COLO829 (cell line): ENCODE results near the gene ATP8A2.
"Not testable (repeated sequence)": the region's sequence is repeated elsewhere in the genome, so short reads cannot be mapped to it uniquely, and the experiment has no call there.

Source experiments
- DNase-seq: peaks from one replicate; pipeline ENCODE4 v3.0.0; 2012; ENCODE audit warnings: low spot score

The ATP8A2 gene

DNA sequence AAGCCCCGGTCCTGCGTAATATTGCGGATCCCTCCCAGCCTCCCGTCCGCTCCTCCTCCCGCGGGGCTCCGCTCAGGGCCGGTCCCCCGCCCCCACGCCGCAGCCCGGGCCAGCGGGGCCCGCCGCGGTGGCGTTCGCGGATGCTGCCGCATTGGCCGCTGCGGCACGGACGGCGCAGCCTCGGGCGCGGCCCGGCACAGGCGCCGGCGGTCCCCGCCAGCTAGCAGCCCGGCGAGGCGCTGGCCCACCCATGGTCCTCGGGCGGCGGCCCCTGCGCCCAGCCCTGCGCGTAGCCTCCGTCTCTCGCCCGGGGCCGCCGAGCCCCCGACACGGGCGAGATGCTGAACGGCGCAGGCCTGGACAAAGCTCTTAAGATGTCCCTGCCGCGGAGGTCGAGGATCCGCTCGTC lies at the start of gene ATP8A2:
Gene ATP8A2, plus strand, starts transcription at position 100 of the 409 bp plus-strand sequence. Its CDS starts 239 bp downstream, at position 339.
- DNase-seq = no peak

DNA sequence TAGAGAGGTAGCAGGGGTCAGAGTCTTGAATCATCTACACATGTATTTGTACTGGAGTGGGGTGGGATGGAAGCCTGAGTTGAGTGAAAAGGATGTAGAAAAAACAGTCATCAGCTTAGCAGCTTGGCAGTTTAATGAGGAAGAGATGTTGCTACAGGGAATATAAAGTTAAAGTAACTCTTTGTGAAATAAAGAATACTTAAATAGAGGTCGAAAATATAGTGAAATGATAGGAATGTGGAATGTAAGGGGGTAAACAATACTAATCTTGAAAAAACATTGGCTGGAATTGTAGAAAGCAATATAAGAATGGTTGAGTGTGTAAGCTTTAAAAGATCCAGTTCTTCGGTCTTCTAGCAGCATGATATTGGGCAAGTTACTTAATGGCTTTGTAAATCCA lies 47.7 kb upstream of the ATP8A2 start:
- no peak for DNase-seq

DNA sequence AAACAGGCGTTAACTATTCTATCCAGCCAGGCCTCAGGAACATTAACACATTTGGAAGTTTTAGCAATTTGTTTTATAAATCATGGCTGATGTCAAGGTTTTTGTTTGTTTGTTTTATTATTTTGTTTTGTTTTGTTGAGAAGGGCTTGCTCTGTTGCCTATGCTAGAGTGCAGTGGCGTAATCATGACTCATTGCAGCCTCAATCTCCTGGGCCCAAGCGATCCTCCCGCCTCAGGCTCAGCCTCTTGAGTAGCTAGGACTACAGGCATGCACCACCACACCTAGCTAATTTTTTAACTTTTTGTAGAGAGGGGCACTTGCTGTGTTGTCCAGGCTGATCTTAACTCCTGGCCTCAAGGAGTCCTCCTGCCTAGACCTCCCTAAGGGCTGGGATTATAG lies 42.1 kb upstream of the ATP8A2 start:
- no peak for DNase-seq

DNA sequence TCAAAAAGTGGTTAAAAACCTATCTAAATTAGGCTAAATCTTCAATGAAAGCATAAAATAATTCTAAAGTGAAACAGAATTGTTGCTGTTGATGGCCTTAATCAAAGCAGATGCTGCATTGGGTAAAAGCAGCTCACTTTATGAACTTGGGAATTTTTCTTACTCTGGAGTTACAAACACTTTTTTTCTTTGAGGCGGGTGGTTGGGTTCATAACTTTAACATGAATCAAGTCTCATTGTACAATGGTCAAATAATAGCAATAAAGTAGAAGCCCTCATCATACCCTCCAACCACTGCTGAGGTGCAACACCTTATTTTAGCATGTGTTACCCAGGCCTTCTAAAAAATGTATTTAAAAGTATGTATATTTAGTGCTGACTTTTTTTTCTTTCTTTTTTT lies 41.2 kb upstream of the ATP8A2 start:
- no peak for DNase-seq

DNA sequence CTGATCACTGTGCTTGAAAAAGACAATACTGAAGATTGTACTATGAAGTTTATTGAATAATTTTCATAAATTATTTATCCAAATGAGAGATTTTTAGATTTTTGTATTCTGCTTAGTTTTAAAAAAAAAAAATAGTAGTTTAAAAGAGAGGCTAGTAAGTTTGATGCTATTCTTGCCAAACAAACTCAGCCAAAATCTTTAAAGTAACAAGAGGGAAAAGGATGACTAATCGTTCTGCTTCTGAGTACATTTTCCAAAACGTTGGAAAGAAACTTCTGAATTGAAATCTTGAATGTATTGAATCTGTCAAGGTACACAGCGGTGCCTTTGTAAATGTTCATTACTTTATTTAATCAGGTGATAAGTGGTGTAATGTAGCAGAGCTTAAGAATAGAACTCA lies 35.9 kb upstream of the ATP8A2 start:
- no peak for DNase-seq

DNA sequence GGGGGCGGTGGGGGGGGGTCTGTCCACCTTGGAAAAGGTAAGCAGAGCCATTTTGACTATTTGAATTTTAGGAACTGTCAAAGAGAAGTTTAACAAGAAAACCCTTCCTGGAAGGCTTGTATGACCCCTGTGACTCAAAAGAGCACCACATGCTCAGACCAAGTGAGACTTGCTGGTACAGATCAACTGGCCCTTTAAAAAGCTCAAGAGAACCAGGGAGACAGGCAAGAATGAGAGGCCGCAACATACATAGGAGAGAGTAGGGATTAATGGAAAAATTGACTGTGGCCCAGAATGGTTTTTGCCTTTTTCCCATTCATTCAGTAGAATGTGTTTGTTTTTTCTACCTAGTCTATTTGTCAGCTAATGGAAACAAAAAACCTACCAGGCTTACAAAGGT lies 26.2 kb upstream of the ATP8A2 start:
- no peak for DNase-seq

DNA sequence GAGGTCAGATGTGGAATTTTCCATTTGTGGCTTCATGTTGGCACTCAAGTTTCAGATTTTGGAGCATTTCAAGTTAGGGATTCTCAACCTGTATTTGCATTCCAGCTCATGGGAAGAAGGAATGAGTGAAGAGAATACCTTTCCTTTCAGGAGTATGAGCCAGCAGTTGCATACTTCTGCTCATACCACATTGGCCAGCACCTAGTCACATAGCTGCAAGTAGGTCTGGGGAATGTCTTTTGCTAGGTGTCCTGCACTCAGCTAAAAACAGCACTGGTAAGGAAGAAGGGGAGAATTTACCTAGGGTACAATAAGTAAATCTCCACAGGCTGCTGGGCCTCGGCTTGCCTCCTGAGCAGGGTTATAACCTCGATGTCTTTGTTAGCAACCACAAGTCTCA lies 24.6 kb upstream of the ATP8A2 start:
- no peak for DNase-seq

DNA sequence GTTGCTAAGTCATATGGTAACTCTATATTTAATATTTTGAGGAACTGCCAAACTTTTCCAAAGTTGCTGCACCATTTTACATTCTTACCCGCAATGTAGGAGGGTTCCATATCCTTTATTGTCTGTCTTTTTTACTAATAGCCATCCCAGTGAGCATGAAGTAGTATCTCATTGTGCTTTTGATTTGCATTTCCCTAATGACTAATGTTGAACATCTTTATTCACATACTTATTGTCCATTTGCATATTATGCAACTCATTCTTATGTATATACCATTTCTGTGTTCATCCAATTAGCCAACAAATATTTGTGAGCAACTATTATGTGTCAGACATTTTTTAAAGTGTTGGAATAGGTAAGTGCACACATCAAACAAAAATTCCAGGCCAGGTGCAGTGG lies 20.4 kb upstream of the ATP8A2 start:
- DNase-seq = no peak

DNA sequence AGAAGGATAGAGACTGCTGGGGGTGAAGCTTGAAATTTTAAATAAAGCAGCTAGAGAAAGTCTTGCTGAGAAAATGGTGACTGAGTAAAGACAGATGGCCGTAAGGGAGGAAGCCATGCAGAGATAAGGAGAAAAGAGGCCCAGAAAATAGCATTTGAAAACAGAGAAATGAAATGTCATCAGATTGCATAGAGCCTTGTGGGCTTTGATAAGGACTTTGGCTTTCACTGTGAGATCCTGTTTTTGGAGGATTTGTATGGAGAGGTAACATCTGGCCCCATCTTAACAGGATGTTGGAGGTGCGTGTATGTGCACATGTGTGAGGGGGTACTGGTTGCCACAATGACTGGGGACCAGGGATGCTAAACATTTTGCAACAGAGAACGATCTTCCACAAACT lies 19.5 kb upstream of the ATP8A2 start:
- no peak for DNase-seq

DNA sequence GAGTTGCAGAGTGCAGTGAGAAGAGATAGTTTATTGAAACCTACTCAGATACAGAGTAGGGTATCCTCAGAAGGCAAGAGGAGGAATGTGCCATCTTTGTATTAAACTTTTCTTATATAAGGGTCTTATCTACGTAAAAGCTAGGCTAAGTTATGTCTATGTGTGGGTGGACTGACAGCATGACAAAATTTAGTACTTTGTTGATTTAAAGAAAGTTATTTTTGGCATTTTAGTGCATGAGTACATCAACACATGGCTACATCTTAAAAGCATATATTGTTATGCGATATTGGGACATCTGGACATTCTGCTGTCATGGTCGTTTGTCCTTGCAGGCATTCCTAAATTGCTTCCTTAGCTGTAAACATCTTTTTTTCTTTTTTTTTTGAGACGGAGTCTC lies 19.0 kb upstream of the ATP8A2 start:
- DNase-seq = no peak

DNA sequence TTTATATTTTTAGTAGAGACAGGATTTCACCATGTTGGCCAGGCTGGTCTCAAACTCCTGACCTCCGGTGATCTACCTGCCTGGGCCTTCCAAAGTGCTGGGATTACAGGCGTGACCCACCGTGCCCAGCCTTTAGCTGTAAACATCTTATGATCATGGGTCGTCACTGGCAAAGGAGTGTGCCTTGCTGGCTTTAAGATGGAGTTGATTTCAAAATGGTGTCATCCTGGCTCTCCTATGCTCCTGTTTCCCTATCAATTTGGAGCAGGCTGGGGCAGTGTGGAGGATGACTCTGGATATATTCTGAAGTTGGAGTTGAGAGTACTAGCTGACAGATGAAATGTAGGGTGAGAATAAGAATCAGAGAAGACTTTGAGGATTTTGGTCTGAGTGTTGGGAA lies 18.4 kb upstream of the ATP8A2 start:
- DNase-seq = no peak

DNA sequence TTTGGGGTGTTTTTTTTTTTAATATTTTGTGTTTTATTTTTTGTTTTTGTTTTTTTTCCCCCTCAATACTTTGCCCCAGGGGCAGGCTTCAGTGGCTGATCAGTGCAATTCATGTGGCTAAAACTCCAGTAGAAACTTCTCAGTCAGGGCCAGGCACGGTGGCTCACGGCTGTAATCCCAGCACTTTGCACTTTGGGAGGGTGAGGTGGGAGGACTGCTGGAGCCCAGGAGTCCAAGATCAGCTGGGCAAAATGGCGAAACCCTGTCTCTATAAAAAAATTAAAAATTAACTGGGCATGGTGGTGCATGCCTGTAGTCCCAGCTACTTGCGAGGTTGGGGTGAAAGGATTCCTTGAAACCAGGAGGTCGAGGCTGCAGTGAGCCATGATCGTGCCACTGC lies 17.4 kb upstream of the ATP8A2 start:
- no peak for DNase-seq

DNA sequence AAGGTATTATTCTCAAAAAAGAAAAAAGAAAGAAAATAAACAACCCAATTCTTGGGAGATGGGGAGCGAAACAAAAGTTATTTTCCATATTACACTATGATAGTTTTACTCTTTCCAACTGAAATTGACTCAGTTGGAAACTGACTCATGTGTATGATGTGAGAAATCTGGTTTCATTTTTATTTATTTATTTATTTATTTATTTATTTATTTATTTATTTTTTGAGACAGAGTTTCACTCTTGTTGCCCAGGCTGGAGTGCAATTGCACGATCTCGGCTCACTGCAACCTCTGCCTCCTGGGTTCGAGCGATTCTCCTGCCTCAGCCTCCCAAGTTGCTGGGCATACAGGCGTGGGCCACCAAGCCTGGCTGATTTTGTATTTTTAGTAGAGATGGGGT lies 11.3 kb upstream of the ATP8A2 start:
- not testable (repeated sequence) for DNase-seq

DNA sequence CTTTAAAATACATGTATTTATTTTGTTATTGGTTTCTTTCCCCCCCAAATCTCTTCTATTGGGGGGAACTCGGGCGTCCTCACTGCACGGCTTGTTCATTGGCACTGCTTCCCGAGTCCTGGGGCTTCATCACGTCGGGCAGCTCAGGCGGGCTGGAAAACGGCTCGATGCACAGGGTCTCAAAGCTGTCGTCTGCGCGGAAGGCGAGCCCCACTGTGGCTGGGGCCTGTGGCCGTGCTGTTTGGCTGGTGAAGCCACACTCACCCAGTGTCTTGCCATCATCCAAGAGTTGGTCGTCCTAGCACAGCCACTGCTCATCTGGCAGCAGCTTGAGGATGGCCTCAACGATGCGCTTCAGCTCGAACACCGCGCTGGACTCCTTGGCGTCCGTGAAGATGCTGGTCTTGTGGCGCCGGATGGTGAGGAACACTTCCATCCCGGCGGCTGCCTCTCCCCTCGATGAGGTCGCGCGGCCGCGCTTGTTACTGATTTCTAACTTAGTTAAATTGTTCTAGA lies 6.0 kb upstream of the ATP8A2 start:
- DNase-seq = no peak

DNA sequence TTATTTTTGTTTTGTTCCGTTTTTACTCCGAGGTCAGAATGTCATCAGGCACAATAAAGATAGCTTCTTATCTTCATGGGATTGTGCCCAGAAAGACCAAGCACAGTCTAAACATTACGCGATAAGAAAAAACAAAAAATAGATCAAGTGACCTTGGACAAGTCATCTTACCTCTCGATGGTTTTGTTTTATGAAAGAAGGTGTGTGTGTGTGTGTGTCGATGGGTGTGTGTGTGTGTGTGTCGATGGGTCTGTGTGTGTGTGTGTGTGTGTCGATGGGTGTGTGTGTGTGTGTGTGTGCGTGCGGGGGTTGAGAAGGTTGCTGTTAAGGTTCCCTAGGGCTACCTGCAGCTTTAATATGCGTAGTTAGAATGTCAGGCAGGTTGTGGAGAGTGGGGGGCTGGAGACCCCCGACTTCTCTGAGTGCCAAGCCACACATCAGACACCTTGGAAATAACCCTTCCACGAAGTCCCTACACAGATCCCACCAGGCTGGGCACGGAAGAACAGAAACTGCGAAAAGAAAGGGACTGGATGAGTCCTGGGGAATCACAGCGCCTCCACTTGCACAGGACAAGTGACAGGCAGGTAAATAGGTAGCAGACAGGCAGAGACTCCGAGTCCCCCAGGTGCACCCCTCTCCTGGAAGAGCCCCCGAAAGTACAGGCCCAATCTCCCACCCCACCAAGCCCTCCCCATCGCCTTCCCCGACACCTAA lies 458 bp upstream of the ATP8A2 start:
- DNase-seq = no peak

DNA sequence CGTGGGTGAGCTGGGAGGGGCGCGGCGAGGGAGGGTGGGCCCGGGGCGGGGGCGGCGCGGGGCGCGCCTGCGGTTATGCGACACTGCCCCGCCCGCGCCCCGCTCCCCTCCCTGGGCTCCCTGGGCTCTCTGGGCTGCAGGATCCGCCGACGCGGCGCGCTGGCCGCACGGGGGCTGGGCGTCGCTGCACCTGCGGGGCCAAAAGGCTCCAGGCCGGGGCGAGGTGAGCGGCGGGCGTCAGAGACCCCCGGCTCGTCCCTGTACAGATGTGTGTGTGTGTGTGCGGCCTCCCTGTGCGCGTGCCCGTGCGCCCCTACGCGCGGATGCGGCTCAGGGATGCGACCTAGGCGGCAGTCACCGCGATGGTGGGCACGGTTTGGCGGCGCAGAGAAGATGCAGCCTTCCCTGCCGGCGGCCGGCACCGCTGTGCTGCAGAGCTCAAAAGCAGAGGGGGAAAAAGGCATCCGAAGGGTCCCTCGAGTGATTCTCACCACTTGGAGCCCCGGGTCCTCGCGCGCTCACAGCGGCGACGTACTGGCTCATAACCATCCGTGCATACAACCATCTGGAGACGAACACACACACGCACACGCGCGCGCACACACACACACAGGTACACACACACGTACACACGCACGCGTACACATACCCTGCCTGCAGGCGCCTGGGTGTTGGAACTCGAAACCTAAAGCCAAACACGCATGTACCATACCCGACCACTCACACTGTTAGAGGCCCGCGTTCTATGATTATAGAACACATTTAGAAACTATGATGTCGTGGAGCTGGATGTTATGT lies 709 bp downstream of the ATP8A2 start:
- no peak for DNase-seq

DNA sequence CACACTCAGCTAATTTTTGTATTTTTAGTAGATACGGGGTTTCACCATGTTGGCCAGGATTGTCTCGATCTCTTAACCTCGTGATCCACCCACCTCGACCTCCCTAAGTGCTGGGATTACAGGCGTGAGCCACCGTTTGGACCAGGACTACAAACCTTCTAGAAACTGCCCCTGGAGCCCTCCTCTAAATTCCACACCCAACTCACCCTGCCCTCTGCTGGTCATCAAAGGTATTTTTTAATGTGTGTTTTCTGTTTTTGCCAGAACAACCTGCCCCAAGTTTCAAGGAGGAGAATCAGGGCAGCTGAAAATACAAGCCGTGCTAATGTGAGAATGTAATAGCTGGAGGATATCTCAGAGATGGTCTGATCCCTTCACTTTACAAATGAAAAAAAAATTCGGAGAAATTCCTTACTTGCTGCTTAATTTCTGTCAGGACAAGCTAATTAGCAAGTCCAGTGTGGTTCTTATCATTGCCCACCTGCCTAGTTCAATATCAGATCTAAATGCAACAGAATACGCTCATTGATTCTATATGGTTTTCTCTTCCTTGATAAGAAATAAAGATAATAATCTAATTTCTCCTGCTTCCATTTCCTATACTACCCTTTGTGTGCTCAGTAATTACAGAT lies 4.1 kb downstream of the ATP8A2 start:
- DNase-seq = peak; percentile 35

DNA sequence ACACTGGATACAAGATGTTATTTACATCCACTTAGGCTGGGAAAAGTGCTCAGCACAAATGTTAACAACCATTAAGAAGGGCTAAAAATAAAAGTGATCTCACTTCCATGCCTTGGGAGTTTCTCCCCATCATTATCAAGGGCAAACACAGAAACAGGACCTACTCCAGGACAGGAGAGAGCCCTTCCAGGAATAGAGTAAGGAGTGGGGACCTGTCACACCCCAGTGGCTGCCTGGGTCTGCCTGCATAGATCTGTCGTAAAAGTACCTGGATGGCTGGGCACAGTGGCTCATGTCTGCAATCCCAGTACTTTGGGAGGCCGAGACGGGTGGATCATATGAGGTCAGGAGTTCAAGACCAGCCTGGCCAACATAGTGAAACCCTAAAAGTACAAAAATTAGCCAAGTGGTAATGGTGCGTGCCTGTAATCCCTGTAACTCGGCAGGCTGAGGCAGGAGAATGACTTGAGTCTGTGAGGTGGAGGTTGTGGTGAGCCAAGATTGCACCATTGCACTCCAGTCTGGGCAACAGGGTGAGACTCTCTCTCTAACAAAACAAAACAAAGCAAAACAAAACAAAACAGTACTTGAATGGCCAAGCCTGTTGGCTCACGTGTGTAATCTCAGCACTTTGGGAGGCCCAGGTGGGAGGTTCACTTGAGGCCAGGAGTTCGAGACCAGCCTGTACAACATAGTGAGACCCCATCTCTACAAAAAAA lies 5.6 kb downstream of the ATP8A2 start:
- DNase-seq = no peak

DNA sequence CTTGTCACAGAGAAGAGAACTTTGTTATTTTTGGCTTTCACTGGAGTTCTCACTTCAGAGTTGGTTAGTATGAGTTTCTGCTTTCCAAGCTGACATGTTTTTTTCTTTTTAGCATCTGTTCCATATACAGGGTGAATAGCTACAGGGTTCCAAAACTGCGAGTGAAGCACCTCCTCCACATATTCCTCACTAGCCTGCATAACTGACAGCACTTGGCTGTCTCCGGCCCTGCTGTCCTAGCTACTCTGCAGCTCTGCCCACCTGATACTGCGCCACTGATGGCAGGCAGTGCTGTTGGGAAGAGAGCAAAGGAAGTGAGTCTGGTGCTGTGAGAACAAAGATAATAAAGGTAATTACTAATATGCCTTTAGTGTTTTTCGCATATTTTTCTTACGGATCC lies 6.8 kb downstream of the ATP8A2 start:
- no peak for DNase-seq

DNA sequence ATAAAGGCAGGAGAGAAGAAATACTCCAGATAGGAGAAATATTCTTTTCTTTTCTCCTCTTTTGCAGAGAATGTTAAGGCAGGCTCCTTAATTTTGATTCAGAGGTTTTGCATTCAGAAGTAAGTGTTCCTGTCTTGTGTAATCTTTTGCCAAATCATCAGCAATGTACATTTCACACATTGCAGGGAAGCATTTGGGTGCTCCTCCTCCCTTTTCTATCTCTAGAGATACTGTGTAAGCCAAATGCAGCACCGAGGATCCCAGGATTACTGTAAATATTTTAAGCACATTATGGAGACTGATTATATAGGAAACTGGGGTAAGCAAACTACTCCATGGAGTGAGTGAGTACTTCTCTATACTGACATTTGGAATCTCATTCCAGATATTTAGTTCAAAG lies 7.2 kb downstream of the ATP8A2 start:
- DNase-seq = no peak

DNA sequence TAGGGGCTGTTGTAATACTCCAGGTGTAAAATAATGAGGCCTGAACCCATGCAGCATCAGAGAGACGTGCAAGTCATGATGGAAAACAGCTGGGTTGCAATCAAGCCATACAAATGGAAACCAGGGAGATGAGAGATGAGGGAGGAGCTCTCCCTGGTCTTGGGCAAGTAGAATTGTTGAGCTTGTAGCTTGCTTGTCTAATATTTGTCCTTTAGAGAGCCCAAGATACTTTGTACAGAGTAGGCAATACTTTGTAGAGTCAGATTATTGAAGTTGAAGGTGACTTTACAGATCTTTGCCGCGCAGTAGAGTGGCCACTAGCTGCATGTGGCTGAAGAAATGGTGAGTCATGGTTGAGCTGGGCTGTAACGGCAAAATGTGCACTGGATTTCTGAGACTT lies 8.3 kb downstream of the ATP8A2 start:
- no peak for DNase-seq

DNA sequence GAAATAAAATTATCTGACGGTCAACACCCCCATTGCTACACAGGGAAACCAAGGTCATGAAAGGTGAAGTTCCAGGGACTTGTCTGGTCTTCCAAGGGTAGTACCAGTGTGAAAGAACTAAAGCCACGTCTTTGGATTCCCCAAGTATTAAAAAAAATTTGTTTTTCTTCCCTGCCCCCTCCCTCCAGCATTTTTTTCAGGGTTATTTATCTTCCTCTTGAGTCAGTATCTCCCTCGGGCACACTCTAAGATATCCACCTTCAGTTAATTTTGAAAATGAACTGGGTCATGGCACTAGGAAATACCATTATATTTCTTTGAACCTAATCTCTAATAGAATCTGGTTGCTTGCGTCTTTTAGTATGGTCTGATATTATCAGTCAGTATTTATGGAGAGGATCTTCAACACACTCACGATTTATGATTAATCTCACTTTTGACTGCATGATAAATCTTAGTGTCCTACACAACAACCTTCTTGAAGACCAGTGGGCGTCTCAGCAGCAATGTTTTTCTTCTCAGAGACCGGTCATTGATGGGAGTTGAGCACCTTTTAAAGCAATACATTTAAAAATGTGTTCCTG lies 9.1 kb downstream of the ATP8A2 start:
- DNase-seq = no peak
